Measurements from ENCODE around the gene COQ8A. TPM values are rescaled to one million over a fixed set of nuclear protein-coding genes. Genes with fewer than 3 reads are reported as not detected.
"Not testable (repeated sequence)": the region's sequence is repeated elsewhere in the genome, so short reads cannot be mapped to it uniquely, and the experiment has no call there.

COQ8A gene
- total RNA-seq, 2 donors from 2014 or later = 61.8 to 66.1 TPM

DNA sequence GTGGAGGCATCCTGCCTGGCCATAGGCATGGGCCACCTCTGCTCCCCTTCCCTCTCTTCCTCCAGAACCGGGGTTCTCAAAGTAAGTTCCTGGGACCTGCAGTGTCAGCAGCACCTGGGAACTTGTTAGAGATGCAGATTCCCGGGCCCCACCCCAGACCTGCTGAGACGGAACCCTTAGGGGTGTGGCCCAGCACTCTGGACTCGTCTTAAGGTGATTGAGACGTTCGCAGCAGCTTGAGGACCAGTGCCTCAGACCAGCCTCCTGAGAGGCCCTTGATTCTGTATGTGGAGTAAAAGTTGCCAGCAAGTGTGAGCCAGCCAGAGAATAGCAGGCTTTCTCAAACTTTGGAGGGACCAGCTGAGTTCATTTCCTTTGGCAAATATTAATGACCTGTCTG is 14.2 kb downstream of the COQ8A start:
- TF ChIP-seq POLR2A (IDR thresholded peaks at IDR 0.05) (no peak), POLR2AphosphoS5 (IDR thresholded peaks at IDR 0.05) (no peak), CTCF (IDR thresholded peaks at IDR 0.05) (no peak)
- intact Hi-C loops (cut with DNase I) = no loop called here
- Histone ChIP-seq H3K9me3 (no peaks in the 10 kb centered on the region), H3K4me1 (replicated peaks) (no peaks in the 10 kb centered on the region), H3K4me3 (no peak overlapping the region), H3K27me3 (replicated peaks; ENCODE audit: insufficient read depth) (no peaks in the 10 kb centered on the region), H3K27ac (no peak overlapping the region), H3K36me3 (no peaks in the 10 kb centered on the region)
- DNase-seq (ENCODE audit: low spot score) = no peak
- whole genome bisulfite sequencing = 96% methylated on average over 6 of the region's 6 CpGs

GRCh38 chr1:226954777-226955176 is 14.7 kb downstream of the COQ8A start:
- H3K27me3 ChIP-seq (replicated peaks; ENCODE audit: insufficient read depth) = no peaks in the 10 kb centered on the region
- H3K4me1 ChIP-seq (replicated peaks) = no peaks in the 10 kb centered on the region
- WGBS = 91% methylated on average over 4 of the region's 4 CpGs
- no peaks in the 10 kb centered on the region for H3K9me3 ChIP-seq
- H3K36me3 ChIP-seq = no peaks in the 10 kb centered on the region
- no peak overlapping the region for H3K27ac ChIP-seq
- DNase-seq (ENCODE audit: low spot score) = no peak
- H3K4me3 ChIP-seq = no peak overlapping the region
- TF ChIP-seq POLR2AphosphoS5 (IDR thresholded peaks at IDR 0.05) = no peak
- TF ChIP-seq CTCF (IDR thresholded peaks at IDR 0.05) = no peak
- no peak for TF ChIP-seq POLR2A (IDR thresholded peaks at IDR 0.05)
- intact Hi-C loops (cut with DNase I) = no loop called here

GRCh38 chr1:226955857-226956256 is 15.8 kb downstream of the COQ8A start:
- H3K4me1 ChIP-seq (replicated peaks); H3K27ac ChIP-seq; H3K9me3 ChIP-seq; H3K27me3 ChIP-seq (replicated peaks; ENCODE audit: insufficient read depth); intact Hi-C loops (cut with DNase I); DNase-seq (ENCODE audit: low spot score); H3K36me3 ChIP-seq; H3K4me3 ChIP-seq: not testable (repeated sequence)
- WGBS = 89% methylated on average over 2 of the region's 2 CpGs

DNA sequence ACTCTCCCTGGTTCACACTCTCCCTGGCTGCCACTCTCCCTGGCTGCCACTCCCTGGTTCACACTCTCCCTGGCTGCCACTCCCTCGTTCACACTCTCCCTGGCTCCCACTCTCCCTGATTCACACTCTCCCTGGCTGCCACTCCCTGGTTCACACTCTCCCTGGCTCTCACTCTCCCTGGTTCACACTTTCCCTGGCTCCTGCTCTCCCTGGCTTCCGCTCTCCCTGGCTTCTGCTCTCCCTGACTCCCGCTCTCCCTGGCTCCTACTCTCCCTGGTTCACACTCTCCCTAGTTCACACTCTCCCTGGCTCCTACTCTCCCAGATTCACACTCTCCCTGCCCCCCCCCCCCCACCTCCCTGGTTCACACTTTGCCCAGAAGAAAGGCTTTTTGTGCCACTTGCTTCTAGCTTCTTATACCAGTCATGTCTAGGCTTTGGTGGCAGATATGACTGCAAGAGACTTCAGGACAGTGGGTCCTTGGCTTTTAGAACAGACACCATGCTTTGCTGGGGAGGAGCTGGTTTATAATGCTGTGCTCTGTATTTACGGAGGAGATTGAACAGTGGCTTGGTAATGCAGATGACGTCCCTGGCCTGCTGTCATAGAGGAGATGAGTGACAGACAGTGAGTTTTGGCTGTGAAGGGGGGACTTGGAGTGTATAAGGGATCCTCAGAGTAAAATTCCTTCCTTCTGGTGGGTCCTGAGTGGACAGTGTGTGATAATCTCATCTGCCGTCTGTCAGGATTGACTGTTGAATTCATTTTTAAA is 17.0 kb downstream of the COQ8A start:
- H3K36me3 ChIP-seq = no peaks in the 10 kb centered on the region
- no peak for DNase-seq (ENCODE audit: low spot score)
- WGBS = 93% methylated on average over 6 of the region's 6 CpGs
- H3K27me3 ChIP-seq (replicated peaks; ENCODE audit: insufficient read depth) = no peaks in the 10 kb centered on the region
- intact Hi-C loops (cut with DNase I) = no loop called here
- H3K27ac ChIP-seq = no peak overlapping the region
- no peaks in the 10 kb centered on the region for H3K9me3 ChIP-seq
- H3K4me3 ChIP-seq = no peak overlapping the region
- H3K4me1 ChIP-seq (replicated peaks) = no peaks in the 10 kb centered on the region
- TF ChIP-seq CTCF (IDR thresholded peaks at IDR 0.05) = no peak
- no peak for TF ChIP-seq POLR2AphosphoS5 (IDR thresholded peaks at IDR 0.05)
- TF ChIP-seq POLR2A (IDR thresholded peaks at IDR 0.05) = no peak

- H3K36me3 ChIP-seq = no peaks in the 10 kb centered on the region
- H3K4me3 ChIP-seq = no peak overlapping the region
- no peaks in the 10 kb centered on the region for H3K9me3 ChIP-seq
- H3K27me3 ChIP-seq (replicated peaks; ENCODE audit: insufficient read depth) = no peaks in the 10 kb centered on the region
- WGBS = 86% methylated on average over 11 of the region's 11 CpGs
- H3K4me1 ChIP-seq (replicated peaks) = no peaks in the 10 kb centered on the region
- intact Hi-C loops (cut with DNase I) = no loop called here
- H3K27ac ChIP-seq = no peak overlapping the region
- no peak for TF ChIP-seq POLR2AphosphoS5 (IDR thresholded peaks at IDR 0.05)
- TF ChIP-seq POLR2A (IDR thresholded peaks at IDR 0.05) = no peak
- TF ChIP-seq CTCF (IDR thresholded peaks at IDR 0.05) = no peak
- no peak for DNase-seq (ENCODE audit: low spot score)
Observed at GRCh38 chr1:226957714-226958113, 17.6 kb downstream of the COQ8A start.

Data from prostate gland (tissue), 2 donors.